Left lung (tissue), 10 donors: ENCODE measurements around the gene RAPGEF5. TPM values are rescaled to one million over a fixed set of nuclear protein-coding genes. Genes with fewer than 3 reads are reported as not detected.

Experiments
- ATAC-seq: fragments of 200-7000 bp; cut with Tn5 transposase; one replicate; pipeline ENCODE4 v1.9.1; 2020; ENCODE audit warnings: moderate library complexity
- DNase-seq, 4 donors: peaks; one replicate each; pipeline ENCODE4 v3.0.0-alpha.2; 2013 to 2020
- H3K27ac ChIP-seq, 2 donors: fragments of 200-600 bp; sonication (generic) in 1 of 2; one replicate each; pipeline versions ENCODE4 v1.5.0 to v1.8.0; 2020 to 2021
- H3K27me3 ChIP-seq, 2 donors: fragments of 200-600 bp; sonication (generic) in 1 of 2; one replicate each; pipeline versions ENCODE4 v1.5.0 to v1.8.0; 2020 to 2021
- H3K36me3 ChIP-seq, 2 donors: fragments of 200-600 bp; sonication (generic) in 1 of 2; one replicate each; pipeline versions ENCODE4 v1.5.0 to v1.8.0; 2020 to 2021
- H3K4me1 ChIP-seq, 2 donors: fragments of 200-600 bp; one replicate each; pipeline ENCODE4 v1.8.0; 2021
- H3K4me3 ChIP-seq, 2 donors: fragments of 200-600 bp; sonication (generic) in 1 of 2; one replicate each; pipeline versions ENCODE4 v1.5.0 to v1.8.0; 2020 to 2021; ENCODE audit warnings: mild to moderate bottlenecking in 1 of 2
- H3K9me3 ChIP-seq, 2 donors: fragments of 200-600 bp; sonication (generic) in 1 of 2; one replicate each; pipeline versions ENCODE4 v1.5.0 to v1.8.0; 2020 to 2021
- CTCF ChIP-seq, 2 donors: fragments of 200-600 bp; sonication (generic) in 1 of 2; IDR thresholded peaks; one replicate each; pipeline versions ENCODE4 v1.5.0 to v1.8.0; 2021; ENCODE audit warnings: antibody characterized with exemption in 2 of 2
- intact Hi-C, 2 donors: fragments of 100-400 bp; cut with DNase I; formaldehyde crosslinking; loops; one replicate each; pipeline versions ENCODE4 v1.11.2 to v1.14.2; 2022
- polyA plus RNA-seq, 6 donors: library from polyadenylated mRNA; unstranded; fragments of 120-200 nt; gene quantifications; one replicate each; pipeline ENCODE4 v1.2.1, GENCODE V29; 2013; ENCODE audit not compliant: insufficient read length in 6 of 6
- total RNA-seq, 2 donors: library from RNA; stranded (reverse); fragmentation: NEBNext Ultra II Directional; extraction: Animal tissue kit (Norgen Biotek cat#: 25700); gene quantifications; one replicate each; pipeline ENCODE4 v1.2.1, GENCODE V29; 2021
- donor health status: DM: no; HTN: yes; CAD: no.
- donor health status: DM: no; HTN: no; CAD: no.

Gene RAPGEF5
- total and polyA plus RNA-seq, 8 donors = 44.2 to 98.7 (median 81.7) TPM

GRCh38 chr7:22120391-22121053 lies 236.4 kb downstream of the RAPGEF5 start:
- H3K4me1 ChIP-seq = peaks cover 0 to 15% of the 10 kb centered on the region in 2 donors
- no peaks in the 10 kb centered on the region for H3K9me3 ChIP-seq
- H3K27ac ChIP-seq = no peak overlapping the region
- no peak for TF ChIP-seq CTCF (IDR thresholded peaks at IDR 0.05)
- no peaks in the 10 kb centered on the region for H3K27me3 ChIP-seq
- H3K4me3 ChIP-seq = no peak overlapping the region
- no peak for DNase-seq
- no peak for ATAC-seq
- intact Hi-C loops = no loop called here
- H3K36me3 ChIP-seq = peaks cover 0 to 26% of the 10 kb centered on the region in 2 donors

GRCh38 chr7:22117222-22117621 lies 239.7 kb downstream of the RAPGEF5 start:
- Histone ChIP-seq H3K27me3 (no peaks in the 10 kb centered on the region), H3K27ac (peak overlapping the region in 1 of 2 donors; percentile 8), H3K4me1 (peaks cover 0 to 5% of the 10 kb centered on the region in 2 donors), H3K4me3 (no peak overlapping the region), H3K36me3 (peaks cover 0 to 16% of the 10 kb centered on the region in 2 donors), H3K9me3 (no peaks in the 10 kb centered on the region)
- TF ChIP-seq CTCF (IDR thresholded peaks at IDR 0.05) = no peak
- intact Hi-C loops = no loop called here
- DNase-seq = no peak
- no peak for ATAC-seq

- ATAC-seq = no peak
- Histone ChIP-seq H3K9me3 (no peaks in the 10 kb centered on the region), H3K4me1 (no peaks in the 10 kb centered on the region), H3K27ac (peak overlapping the region in 1 of 2 donors; percentile 8), H3K4me3 (no peak overlapping the region), H3K36me3 (peaks cover 0 to 11% of the 10 kb centered on the region in 2 donors), H3K27me3 (no peaks in the 10 kb centered on the region)
- no peak for DNase-seq
- TF ChIP-seq CTCF (IDR thresholded peaks at IDR 0.05) = no peak
- intact Hi-C loops = no loop called here
These were observed 240.4 kb downstream of the RAPGEF5 start for GRCh38 chr7:22116451-22117030.

GRCh38 chr7:22115689-22116088 lies 241.3 kb downstream of the RAPGEF5 start:
- DNase-seq (no peak), ATAC-seq (no peak)
- peaks cover 0 to 6% of the 10 kb centered on the region in 2 donors for H3K4me1 ChIP-seq
- intact Hi-C loops = no loop called here
- H3K4me3 ChIP-seq = no peak overlapping the region
- TF ChIP-seq CTCF (IDR thresholded peaks at IDR 0.05) = no peak
- H3K36me3 ChIP-seq = peaks cover 0 to 9% of the 10 kb centered on the region in 2 donors
- peak overlapping the region in 1 of 2 donors; percentile 37 for H3K27ac ChIP-seq
- H3K9me3 ChIP-seq = no peaks in the 10 kb centered on the region
- no peaks in the 10 kb centered on the region for H3K27me3 ChIP-seq

GRCh38 chr7:22114440-22114981 lies 242.4 kb downstream of the RAPGEF5 start:
- DNase-seq (no peak), ATAC-seq (no peak)
- H3K9me3 ChIP-seq = no peaks in the 10 kb centered on the region
- no peak overlapping the region for H3K27ac ChIP-seq
- TF ChIP-seq CTCF (IDR thresholded peaks at IDR 0.05) = no peak
- intact Hi-C loops = loop anchor here in 1 of 2 donors (5.0 kb wide), 2 partner anchors 143 to 373 kb away; no protein-coding TSS in a partner anchor
- peaks cover 0 to 9% of the 10 kb centered on the region in 2 donors for H3K4me1 ChIP-seq
- H3K27me3 ChIP-seq = no peaks in the 10 kb centered on the region
- no peak overlapping the region for H3K4me3 ChIP-seq
- no peaks in the 10 kb centered on the region for H3K36me3 ChIP-seq
